Fibroblast of the aortic adventitia (primary cell): ENCODE measurements around the gene C19orf38. TPM values are rescaled to one million over a fixed set of nuclear protein-coding genes. Genes with fewer than 3 reads are reported as not detected.

ENCODE experiments used
- DNase-seq: peaks from one replicate; pipeline ENCODE4 v3.0.0-alpha.2; 2010; ENCODE audit warnings: low read depth
- H3K4me3 ChIP-seq: 2 replicates; pipeline ENCODE4 v1.5.1; 2011; ENCODE audit warnings: low read depth, mild to moderate bottlenecking, control low read depth, low read length, moderate library complexity
- CTCF ChIP-seq: IDR thresholded peaks from 2 replicates; pipeline ENCODE4 v1.5.1; 2011; ENCODE audit warnings: mild to moderate bottlenecking, low read length, control low read depth, inconsistent platforms; ENCODE audit not compliant: insufficient read depth
- total RNA-seq: library from RNA; depleted of rRNA; stranded (reverse); fragments of >200 nt; gene quantifications from 2 replicates; pipeline ENCODE4 v1.2.3, GENCODE V29; 2012; ENCODE audit warnings: low replicate concordance

C19orf38 gene
- 0.41 and 0.81 TPM in 2 replicates for total RNA-seq

- no peak for TF ChIP-seq CTCF
- no peak within 1 kb of the TSS for H3K4me3 ChIP-seq
- no peak for DNase-seq
Measured at GRCh38 chr19:10848230-10848856, at the start of gene C19orf38. TSS of gene C19orf38 (plus strand) at chr19:10848415. CDS start at chr19:10848509, 94 bp downstream.

- DNase-seq: no peak
- TF ChIP-seq CTCF: no peak
- no peak overlapping the region for H3K4me3 ChIP-seq
Measured at GRCh38 chr19:10800488-10800887, 47.7 kb upstream of the C19orf38 start.

- TF ChIP-seq CTCF: no peak
- no peak overlapping the region for H3K4me3 ChIP-seq
- DNase-seq: no peak
Measured at GRCh38 chr19:10802479-10802878, 45.7 kb upstream of the C19orf38 start.

GRCh38 chr19:10803252-10803651 is 45.0 kb upstream of the C19orf38 start:
- no peak for DNase-seq
- TF ChIP-seq CTCF: no peak
- H3K4me3 ChIP-seq: no peak overlapping the region

GRCh38 chr19:10805065-10805757 is 43.0 kb upstream of the C19orf38 start:
- no peak for DNase-seq
- H3K4me3 ChIP-seq: no peak overlapping the region
- TF ChIP-seq CTCF: no peak

GRCh38 chr19:10805758-10806247 is 42.4 kb upstream of the C19orf38 start:
- DNase-seq: no peak
- TF ChIP-seq CTCF: no peak

More at GRCh38 chr19:10805758-10806247, 42.4 kb upstream of the C19orf38 start:
- no peak overlapping the region for H3K4me3 ChIP-seq
